Endothelial cell (in vitro differentiated cells): Measurements from ENCODE around the gene ETV1. TPM values are rescaled to one million over a fixed set of nuclear protein-coding genes. Genes with fewer than 3 reads are reported as not detected.

Experiments
- DNase-seq: peaks from one replicate; pipeline ENCODE4 v3.0.0; 2021; ENCODE audit warnings: low spot score
- H3K27ac Mint-ChIP-seq: one replicate; pipeline ENCODE4 v1.8.0; 2021; ENCODE audit warnings: mixed read lengths, inconsistent platforms; ENCODE audit not compliant: unreplicated experiment
- H3K27me3 Mint-ChIP-seq: one replicate; pipeline ENCODE4 v1.8.0; 2021; ENCODE audit warnings: mild to moderate bottlenecking, moderate library complexity, mixed read lengths, inconsistent platforms; ENCODE audit not compliant: unreplicated experiment
- H3K36me3 Mint-ChIP-seq: one replicate; pipeline ENCODE4 v1.8.0; 2021; ENCODE audit warnings: mild to moderate bottlenecking, low read depth, mixed read lengths, inconsistent platforms; ENCODE audit not compliant: unreplicated experiment
- H3K4me1 Mint-ChIP-seq: one replicate; pipeline ENCODE4 v1.8.0; 2021; ENCODE audit warnings: mild to moderate bottlenecking, mixed read lengths, inconsistent platforms; ENCODE audit not compliant: unreplicated experiment
- H3K4me3 Mint-ChIP-seq: one replicate; pipeline ENCODE4 v1.8.0; 2021; ENCODE audit warnings: mild to moderate bottlenecking, mixed read lengths, inconsistent platforms; ENCODE audit not compliant: unreplicated experiment
- H3K9me3 Mint-ChIP-seq: one replicate; pipeline ENCODE4 v1.8.0; 2021; ENCODE audit warnings: mixed read lengths, inconsistent platforms; ENCODE audit not compliant: unreplicated experiment
- CTCF ChIP-seq: fragments of 200-600 bp; sonication (generic); IDR thresholded peaks from one replicate; pipeline ENCODE4 v1.5.0; 2021; ENCODE audit warnings: antibody characterized with exemption; ENCODE audit not compliant: unreplicated experiment
- long read RNA-seq: library from polyadenylated mRNA; unstranded; transcript quantifications from one replicate; pipeline ENCODE4 v2.0.0, GENCODE V29; 2020; ENCODE audit not compliant: unreplicated experiment
- total RNA-seq: library from RNA; stranded (reverse); fragmentation: NEBNext Ultra II Directional; extraction: Animal tissue kit (Norgen Biotek cat#: 25700); gene quantifications from one replicate; pipeline ENCODE4 v1.2.1, GENCODE V29; 2021; ENCODE audit not compliant: unreplicated experiment

ETV1 gene
- 18.2 TPM for total RNA-seq
- long read RNA-seq, partial matches to known transcripts = 1 of 2 reads
- long read RNA-seq, other reads (novel, unspliced or antisense) = 1 of 2 reads

- no peak within 1 kb of the TSS for H3K4me3 Mint-ChIP-seq
Observed at GRCh38 chr7:13989126-13989948, at the start of gene ETV1. Gene ETV1 (minus strand): TSS chr7:13989666. CDS start chr7:13989052, 614 bp downstream.

GRCh38 chr7:14024406-14024805 is 34.9 kb upstream of the ETV1 start:
- H3K27me3 Mint-ChIP-seq = peaks cover 4% of the 10 kb centered on the region
- TF ChIP-seq CTCF = no peak

More at GRCh38 chr7:13989126-13989948, at the start of gene ETV1:
- TF ChIP-seq CTCF = no peak
- Mint-ChIP-seq H3K4me1 (peaks cover 8% of the 10 kb centered on the region), H3K36me3 (no peaks in the 10 kb centered on the region), H3K27me3 (peaks cover 1% of the 10 kb centered on the region), H3K9me3 (no peaks in the 10 kb centered on the region), H3K27ac (no peak within 1 kb of the TSS)
- DNase-seq = peak; percentile 83

GRCh38 chr7:14023838-14024237 is 34.4 kb upstream of the ETV1 start:
- no peaks in the 10 kb centered on the region for H3K4me1 Mint-ChIP-seq
- no peak overlapping the region for H3K4me3 Mint-ChIP-seq
- H3K27ac Mint-ChIP-seq = no peak overlapping the region
- H3K36me3 Mint-ChIP-seq = no peaks in the 10 kb centered on the region
- no peaks in the 10 kb centered on the region for H3K9me3 Mint-ChIP-seq
- no peak for DNase-seq
- no peak for TF ChIP-seq CTCF
- peaks cover 4% of the 10 kb centered on the region for H3K27me3 Mint-ChIP-seq

More at GRCh38 chr7:14024406-14024805, 34.9 kb upstream of the ETV1 start:
- Mint-ChIP-seq H3K36me3 (no peaks in the 10 kb centered on the region), H3K4me1 (no peaks in the 10 kb centered on the region), H3K4me3 (no peak overlapping the region), H3K9me3 (no peaks in the 10 kb centered on the region), H3K27ac (no peak overlapping the region)
- DNase-seq = no peak

GRCh38 chr7:14023342-14023741 is 33.9 kb upstream of the ETV1 start:
- Mint-ChIP-seq H3K36me3 (no peaks in the 10 kb centered on the region), H3K9me3 (no peaks in the 10 kb centered on the region), H3K4me1 (no peaks in the 10 kb centered on the region), H3K4me3 (no peak overlapping the region), H3K27me3 (peaks cover 4% of the 10 kb centered on the region), H3K27ac (no peak overlapping the region)
- DNase-seq = no peak
- TF ChIP-seq CTCF = no peak

- Mint-ChIP-seq H3K27ac (no peak overlapping the region), H3K4me1 (no peaks in the 10 kb centered on the region)
- no peak for DNase-seq
Observed at GRCh38 chr7:14021069-14021468, 31.6 kb upstream of the ETV1 start.

More at GRCh38 chr7:14021069-14021468, 31.6 kb upstream of the ETV1 start:
- no peaks in the 10 kb centered on the region for H3K9me3 Mint-ChIP-seq
- no peaks in the 10 kb centered on the region for H3K27me3 Mint-ChIP-seq
- no peak overlapping the region for H3K4me3 Mint-ChIP-seq
- no peaks in the 10 kb centered on the region for H3K36me3 Mint-ChIP-seq
- TF ChIP-seq CTCF = no peak
